Panc1 (cell line): Measurements from ENCODE around the gene OPN3. TPM values are rescaled to one million over a fixed set of nuclear protein-coding genes. Genes with fewer than 3 reads are reported as not detected.

Experiments
- ATAC-seq: fragments of 200-7000 bp; cut with Tn5 transposase; 2 replicates; pipeline ENCODE4 v1.9.1; 2020; ENCODE audit warnings: mild to moderate bottlenecking, moderate library complexity
- BruUV-seq: library from RNA; stranded (reverse); fragments of 400-500 nt; replicated peaks from 2 replicates; lab custom pipeline; 2021; lab: Mats Ljungman, UMichigan
- CTCF ChIA-PET: fragments of 300-600 bp; sonication (Branson Sonifier 250); formaldehyde crosslinking; loops from one replicate; lab custom pipeline; 2022; ENCODE audit warnings: antibody characterized with exemption; lab: Charles Lee
- POLR2A ChIA-PET: fragments of 300-600 bp; sonication (Branson Sonifier 250); formaldehyde crosslinking; loops from one replicate; lab custom pipeline; 2022; ENCODE audit warnings: antibody characterized with exemption; lab: Charles Lee
- DNase-seq: peaks from one replicate; pipeline ENCODE4 v3.0.0-alpha.2; 2010; ENCODE audit warnings: low read depth, low spot score
- H3K27ac ChIP-seq: 2 replicates; pipeline ENCODE4 v1.5.1; 2011; ENCODE audit warnings: mild to moderate bottlenecking, low read length, inconsistent platforms
- H3K27me3 ChIP-seq: fragments of 200-500 bp; sonication (Bioruptor generic); 2 replicates; pipeline ENCODE4 v1.6.0; 2014; ENCODE audit warnings: low read length, inconsistent platforms; ENCODE audit not compliant: control insufficient read depth, insufficient read depth
- H3K36me3 ChIP-seq: fragments of 200-500 bp; sonication (Bioruptor generic); 2 replicates; pipeline ENCODE4 v1.5.1; 2014; ENCODE audit warnings: inconsistent platforms, mild to moderate bottlenecking, low read length, moderate library complexity; ENCODE audit not compliant: control insufficient read depth, insufficient read depth
- H3K4me1 ChIP-seq: 2 replicates; pipeline ENCODE4 v1.5.1; 2011; ENCODE audit warnings: inconsistent platforms, mild to moderate bottlenecking, low read length, moderate library complexity; ENCODE audit not compliant: control insufficient read depth, insufficient read depth
- H3K4me3 ChIP-seq, 2 experiments: 2 replicates each; pipeline ENCODE4 v1.5.1; 2011 to 2012; ENCODE audit warnings: low read depth in 2 of 2, low read length in 2 of 2, mild to moderate bottlenecking in 2 of 2, inconsistent platforms in 1 of 2, moderate library complexity in 1 of 2
- H3K9me3 ChIP-seq: fragments of 200-500 bp; sonication (Bioruptor generic); 2 replicates; pipeline ENCODE4 v1.5.1; 2014; ENCODE audit warnings: low read depth, mild to moderate bottlenecking, inconsistent platforms, low read length, moderate library complexity; ENCODE audit not compliant: control insufficient read depth, insufficient read depth
- CTCF ChIP-seq: fragments of 450-650 bp; IDR thresholded peaks from 2 replicates; pipeline ENCODE4 v1.5.1; 2017; ENCODE audit warnings: mild to moderate bottlenecking
- POLR2AphosphoS5 ChIP-seq: IDR thresholded peaks from 2 replicates; pipeline ENCODE4 v1.6.1; 2012; ENCODE audit warnings: mild to moderate bottlenecking, low read depth, low read length, moderate library complexity
- REST ChIP-seq, 2 experiments: IDR thresholded peaks; 2 replicates each; pipeline ENCODE4 v1.6.1; 2011 to 2012; ENCODE audit warnings: low read depth in 2 of 2, control low read depth in 1 of 2, low read length in 1 of 2, mild to moderate bottlenecking in 1 of 2, moderate library complexity in 1 of 2; ENCODE audit not compliant: insufficient read depth in 1 of 2
- SIN3A ChIP-seq: IDR thresholded peaks from 2 replicates; pipeline ENCODE4 v1.6.1; 2012; ENCODE audit warnings: low read depth, mild to moderate bottlenecking, low read length, moderate library complexity, borderline replicate concordance; ENCODE audit not compliant: insufficient read depth
- TCF7L2 ChIP-seq: IDR thresholded peaks from 2 replicates; pipeline ENCODE4 v1.6.1; 2011; ENCODE audit warnings: mild to moderate bottlenecking, low read depth, low read length, inconsistent platforms
- in situ Hi-C: cut with HindIII; loops from 2 replicates; pipeline ENCODE4 v1.10.0; 2016; ENCODE audit warnings: low sequenced_read_pairs, low pct_unique_long_range_greater_than_20kb
- intact Hi-C: fragments of 100-400 bp; cut with micrococcal nuclease; formaldehyde crosslinking; loops from one replicate; pipeline ENCODE4 v1.10.0; 2022; ENCODE audit not compliant: unreplicated experiment
- total RNA-seq: library from RNA; stranded (reverse); gene quantifications from one replicate; pipeline ENCODE4 v1.2.1, GENCODE V29; 2021; ENCODE audit not compliant: unreplicated experiment

The OPN3 gene
- total RNA-seq, 1 experiment from 2014 or later: 34.0 TPM

GRCh38 chr1:241607497-241607896 is 32.7 kb downstream of the OPN3 start:
- ATAC-seq: no peak
- POLR2A ChIA-PET: no interaction called here
- no TSS peak for BruUV-seq
- Histone ChIP-seq H3K9me3 (no peaks in the 10 kb centered on the region), H3K4me1 (peaks cover 64% of the 10 kb centered on the region), H3K4me3 (no peak overlapping the region), H3K27me3 (no peaks in the 10 kb centered on the region), H3K27ac (peak overlapping the region; percentile 93), H3K36me3 (no peaks in the 10 kb centered on the region)
- in situ Hi-C loops (no loop called here), intact Hi-C loops (no loop called here)
- DNase-seq: no peak
- TF ChIP-seq TCF7L2: no peak
- no peak for TF ChIP-seq REST (IDR thresholded peaks at IDR 0.05; ENCODE audit: insufficient read depth in 1 of 2, low read depth in 2 of 2, low read length in 1 of 2)
- TF ChIP-seq SIN3A: no peak
- TF ChIP-seq CTCF: no peak
- no peak for TF ChIP-seq POLR2AphosphoS5
- CTCF ChIA-PET: no interaction called here

GRCh38 chr1:241606544-241606943 is 33.6 kb downstream of the OPN3 start:
- Histone ChIP-seq H3K4me3 (no peak overlapping the region), H3K27ac (peak overlapping the region; percentile 93), H3K36me3 (no peaks in the 10 kb centered on the region), H3K4me1 (peaks cover 61% of the 10 kb centered on the region), H3K27me3 (no peaks in the 10 kb centered on the region), H3K9me3 (no peaks in the 10 kb centered on the region)
- ATAC-seq (peak; percentile 67), DNase-seq (no peak)
- CTCF ChIA-PET: no interaction called here
- POLR2A ChIA-PET: no interaction called here
- TF ChIP-seq TCF7L2 (0 out of 2 replicates have a peak, but pooled peaks have one; percentile 30), POLR2AphosphoS5 (peak; percentile 47; the same call in 1 of the 2 replicates), SIN3A (no peak)
- intact Hi-C loops: no loop called here
- in situ Hi-C loops: no loop called here
- no TSS peak for BruUV-seq

- POLR2A ChIA-PET: no interaction called here
- Histone ChIP-seq H3K27me3 (no peaks in the 10 kb centered on the region), H3K4me3 (no peak overlapping the region), H3K27ac (peak overlapping the region; percentile 95), H3K36me3 (no peaks in the 10 kb centered on the region), H3K9me3 (no peaks in the 10 kb centered on the region), H3K4me1 (peaks cover 54% of the 10 kb centered on the region)
- CTCF ChIA-PET: interaction anchor here (0.6 to 0.8 kb wide), 2 partner anchors 18 to 85 kb away, joined by 3 read pairs; partner anchors contain the start of gene FH
- TF ChIP-seq CTCF: peak; percentile 77
- TF ChIP-seq POLR2AphosphoS5: no peak
- TF ChIP-seq TCF7L2: no peak
- no TSS peak for BruUV-seq
- intact Hi-C loops: no loop called here
- ATAC-seq (no peak), DNase-seq (no peak)
- in situ Hi-C loops: no loop called here
Observed at GRCh38 chr1:241605146-241605805, 34.9 kb downstream of the OPN3 start.
